ENCODE measurements around the gene RSAD1. TPM values are rescaled to one million over a fixed set of nuclear protein-coding genes. Genes with fewer than 3 reads are reported as not detected.

RSAD1 gene
- total RNA-seq, 1 donor from 2014 or later = 33.3 TPM

- DNase-seq (ENCODE audit: low spot score) (no peak), ATAC-seq (no peak)
- intact Hi-C loops (cut with DNase I) = no loop called here
Observed at GRCh38 chr17:50529849-50530248, 51.2 kb downstream of the RSAD1 start.

DNA sequence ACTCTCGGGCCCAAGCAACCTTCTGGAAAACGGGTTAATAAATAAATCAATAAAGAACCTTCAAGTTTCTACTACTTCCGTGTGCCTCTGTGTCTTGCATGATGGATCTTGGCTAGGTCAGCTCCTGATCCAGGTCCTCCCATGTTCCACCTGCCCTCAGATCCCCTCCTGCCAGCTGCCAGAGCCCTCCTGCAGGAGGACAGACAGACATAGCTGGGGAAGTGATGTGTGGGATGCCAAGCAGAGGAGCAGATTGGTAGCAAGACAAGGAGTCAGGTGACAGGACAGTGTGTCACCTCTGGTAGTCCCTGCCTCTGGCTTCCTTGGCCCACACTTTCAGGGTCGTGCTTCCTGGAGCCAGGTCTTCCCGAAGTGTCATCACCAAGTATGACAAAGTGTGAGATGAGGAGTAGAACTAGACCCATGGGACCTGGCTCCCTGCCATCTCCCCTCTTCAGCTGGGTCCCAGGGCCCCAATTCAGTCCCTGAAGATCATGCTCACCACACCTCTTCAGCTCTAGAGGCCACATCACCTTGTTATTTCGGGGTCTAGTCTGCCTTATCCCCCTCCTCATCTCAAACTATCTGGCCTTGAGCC lies 52.9 kb downstream of the RSAD1 start:
- no peak for DNase-seq (ENCODE audit: low spot score)
- no peak for ATAC-seq
- intact Hi-C loops (cut with DNase I) = no loop called here

DNA sequence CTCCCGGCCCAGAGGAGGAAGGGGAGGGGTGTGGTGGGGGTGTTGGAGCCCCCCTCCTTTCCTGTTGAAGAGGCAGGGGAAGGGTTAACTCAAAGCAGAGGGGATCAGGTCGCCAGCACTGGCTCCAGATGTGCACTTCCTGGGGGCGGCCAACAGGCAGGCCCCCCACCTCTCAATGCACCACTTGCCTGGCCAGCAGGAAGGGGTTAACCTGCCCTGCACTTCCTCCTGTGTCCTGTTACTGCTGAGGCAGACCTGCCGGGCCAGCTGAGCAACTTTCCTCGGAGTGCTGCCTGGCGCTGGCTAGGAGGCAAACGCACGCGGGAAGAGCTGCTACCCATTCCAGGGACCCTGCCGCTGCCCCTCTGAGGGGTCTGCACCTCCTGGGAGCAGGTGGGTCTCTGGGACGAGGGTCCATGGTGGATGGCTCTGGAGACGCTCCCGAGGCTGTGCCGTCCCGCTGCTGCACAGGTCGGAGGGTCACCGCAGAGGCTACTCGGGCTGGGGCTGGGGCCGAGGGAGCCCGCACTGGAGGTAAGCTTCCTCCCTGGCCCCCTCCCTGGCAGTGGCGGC lies 53.9 kb downstream of the RSAD1 start, which contains the start of gene EPN3:
TSS of gene EPN3 (plus strand) at position 284 of the 573 bp plus-strand sequence. CDS start 3,822 bp downstream, outside the sequence.
- intact Hi-C loops (cut with DNase I) = no loop called here
- DNase-seq (ENCODE audit: low spot score) = no peak
- ATAC-seq = peak; percentile 17

GRCh38 chr17:50533185-50533584 lies 54.5 kb downstream of the RSAD1 start:
- DNase-seq (ENCODE audit: low spot score) (no peak), ATAC-seq (peak; percentile 12)
- intact Hi-C loops (cut with DNase I) = no loop called here

- intact Hi-C loops (cut with DNase I) = no loop called here
- ATAC-seq (peak; percentile 58), DNase-seq (ENCODE audit: low spot score) (peak; percentile 81)
Observed at GRCh38 chr17:50533720-50534148, 55.1 kb downstream of the RSAD1 start.

GRCh38 chr17:50534222-50534978 lies 55.7 kb downstream of the RSAD1 start:
- ATAC-seq (peak; percentile 22), DNase-seq (ENCODE audit: low spot score) (no peak)
- intact Hi-C loops (cut with DNase I) = no loop called here

DNA sequence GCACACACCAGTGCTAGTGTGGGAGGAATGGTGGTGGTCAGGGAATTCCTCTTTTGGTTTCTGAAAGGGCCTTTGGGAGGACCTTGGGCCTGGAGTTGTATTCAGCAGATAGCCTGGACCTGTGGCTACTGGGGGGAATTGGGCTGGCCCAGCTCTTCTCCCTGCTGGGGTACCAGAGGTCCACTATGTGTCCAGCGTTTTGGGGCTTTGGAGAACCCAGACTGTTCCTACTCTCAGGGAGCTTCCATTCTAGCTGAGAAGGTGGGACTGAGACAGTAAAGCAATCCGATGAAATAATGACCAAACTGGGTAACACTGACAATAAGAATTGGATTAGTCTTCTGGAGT lies 56.3 kb downstream of the RSAD1 start:
- ATAC-seq (no peak), DNase-seq (ENCODE audit: low spot score) (no peak)
- intact Hi-C loops (cut with DNase I) = no loop called here

- intact Hi-C loops (cut with DNase I) = no loop called here
- ATAC-seq (no peak), DNase-seq (ENCODE audit: low spot score) (no peak)
Observed at GRCh38 chr17:50535407-50535806, 56.7 kb downstream of the RSAD1 start.

Other genes with a start within 250 kb of the RSAD1 start
- gene TMEM92, start 204.4 kb upstream of the RSAD1 start, total RNA-seq = 0.53 TPM
- gene XYLT2, start 132.7 kb upstream of the RSAD1 start, total RNA-seq = 20.0 TPM
- gene MRPL27, start 105.7 kb upstream of the RSAD1 start, total RNA-seq = 41.2 TPM
- gene EME1, start 105.6 kb upstream of the RSAD1 start, total RNA-seq = 1.5 TPM
- gene LRRC59, start 81.3 kb upstream of the RSAD1 start, total RNA-seq = 33.6 TPM
- 37.8 TPM for gene ACSF2, start 52.6 kb upstream of the RSAD1 start, total RNA-seq
- not detected for gene CHAD, start 10.0 kb upstream of the RSAD1 start, total RNA-seq
- 3.3 TPM for gene MYCBPAP, start 29.6 kb downstream of the RSAD1 start, total RNA-seq
- gene EPN3, start 53.9 kb downstream of the RSAD1 start, total RNA-seq = 0.27 TPM
- gene SPATA20, start 68.3 kb downstream of the RSAD1 start, total RNA-seq = 37.5 TPM
- gene CACNA1G, start 81.9 kb downstream of the RSAD1 start, total RNA-seq = 0.36 TPM
- gene ABCC3, start 156.0 kb downstream of the RSAD1 start, total RNA-seq = 5.4 TPM
- gene ANKRD40, start 229.1 kb downstream of the RSAD1 start, total RNA-seq = 106 TPM
- 229 TPM for gene LUC7L3, start 240.7 kb downstream of the RSAD1 start, total RNA-seq